Vagina (tissue), 2 donors: ENCODE measurements around the gene ARID2. TPM values are rescaled to one million over a fixed set of nuclear protein-coding genes. Genes with fewer than 3 reads are reported as not detected.

Experiments used
- DNase-seq, 2 donors: peaks; one replicate each; pipeline ENCODE4 v3.0.0-alpha.2; 2017; ENCODE audit errors: extremely low spot score in 2 of 2
- H3K27ac ChIP-seq: fragments of 200-600 bp; sonication (generic); one replicate; pipeline ENCODE4 v1.5.1; 2019
- H3K27me3 ChIP-seq: fragments of 200-600 bp; sonication (generic); one replicate; pipeline ENCODE4 v1.5.1; 2019
- H3K36me3 ChIP-seq, 2 donors: fragments of 200-600 bp; sonication (generic); one replicate each; pipeline ENCODE4 v1.5.1; 2017 to 2019
- H3K4me1 ChIP-seq: fragments of 200-600 bp; sonication (generic); one replicate; pipeline ENCODE4 v1.5.1; 2019
- H3K4me3 ChIP-seq, 2 donors: fragments of 200-600 bp; sonication (generic); 1 replicate in 1 of 2; 2 replicates in 1 of 2; pipeline ENCODE4 v1.5.1; 2016 to 2019
- H3K9me3 ChIP-seq: fragments of 200-600 bp; sonication (generic); one replicate; pipeline ENCODE4 v1.5.1; 2019
- POLR2A ChIP-seq, 2 donors: fragments of 450-650 bp; IDR thresholded peaks; one replicate each; pipeline ENCODE4 v1.6.1; 2017; ENCODE audit warnings: antibody characterized with exemption in 2 of 2, mild to moderate bottlenecking in 2 of 2, moderate library complexity in 2 of 2
- POLR2AphosphoS5 ChIP-seq, 2 donors: sonication (generic); formaldehyde crosslinking; IDR thresholded peaks; one replicate each; pipeline ENCODE4 v1.9.0; 2017; ENCODE audit warnings: antibody characterized with exemption in 2 of 2, mild to moderate bottlenecking in 2 of 2, low read depth in 1 of 2; ENCODE audit not compliant: insufficient read depth in 1 of 2
- intact Hi-C: fragments of 100-400 bp; cut with DNase I; formaldehyde crosslinking; loops from one replicate; pipeline ENCODE4 v1.15.1; 2023
- total RNA-seq: library from RNA; depleted of rRNA; stranded (reverse); fragments of >200 nt; gene quantifications from one replicate; pipeline ENCODE4 v1.2.3, GENCODE V29; 2016
- TF ChIP-seq, protein P1 (sequence below), 3 experiments: fragments of 450-650 bp in 2 of 3; fragments of 200-600 bp in 1 of 3; sonication (generic) in 1 of 3; IDR thresholded peaks; one replicate each; pipeline ENCODE4 v1.5.1; 2017 to 2019; ENCODE audit warnings: antibody characterized with exemption in 3 of 3, mild to moderate bottlenecking in 2 of 3, moderate library complexity in 2 of 3

The ARID2 gene
- total RNA-seq, 1 donor from 2014 or later, result 39.0 TPM

- intact Hi-C loops, result no loop called here
- Histone ChIP-seq H3K4me3 (no peak overlapping the region), H3K4me1 (no peaks in the 10 kb centered on the region), H3K27ac (no peak overlapping the region), H3K27me3 (no peaks in the 10 kb centered on the region), H3K36me3 (peaks cover 0 to 35% of the 10 kb centered on the region in 2 donors), H3K9me3 (no peaks in the 10 kb centered on the region)
- DNase-seq, result no peak
- TF ChIP-seq, protein P1, sequence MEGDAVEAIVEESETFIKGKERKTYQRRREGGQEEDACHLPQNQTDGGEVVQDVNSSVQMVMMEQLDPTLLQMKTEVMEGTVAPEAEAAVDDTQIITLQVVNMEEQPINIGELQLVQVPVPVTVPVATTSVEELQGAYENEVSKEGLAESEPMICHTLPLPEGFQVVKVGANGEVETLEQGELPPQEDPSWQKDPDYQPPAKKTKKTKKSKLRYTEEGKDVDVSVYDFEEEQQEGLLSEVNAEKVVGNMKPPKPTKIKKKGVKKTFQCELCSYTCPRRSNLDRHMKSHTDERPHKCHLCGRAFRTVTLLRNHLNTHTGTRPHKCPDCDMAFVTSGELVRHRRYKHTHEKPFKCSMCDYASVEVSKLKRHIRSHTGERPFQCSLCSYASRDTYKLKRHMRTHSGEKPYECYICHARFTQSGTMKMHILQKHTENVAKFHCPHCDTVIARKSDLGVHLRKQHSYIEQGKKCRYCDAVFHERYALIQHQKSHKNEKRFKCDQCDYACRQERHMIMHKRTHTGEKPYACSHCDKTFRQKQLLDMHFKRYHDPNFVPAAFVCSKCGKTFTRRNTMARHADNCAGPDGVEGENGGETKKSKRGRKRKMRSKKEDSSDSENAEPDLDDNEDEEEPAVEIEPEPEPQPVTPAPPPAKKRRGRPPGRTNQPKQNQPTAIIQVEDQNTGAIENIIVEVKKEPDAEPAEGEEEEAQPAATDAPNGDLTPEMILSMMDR (IDR thresholded peaks at IDR 0.05), result no peak
- no peak for TF ChIP-seq POLR2A (IDR thresholded peaks at IDR 0.05)
- no peak for TF ChIP-seq POLR2AphosphoS5 (IDR thresholded peaks at IDR 0.05; ENCODE audit: insufficient read depth in 1 of 2, low read depth in 1 of 2)
Measured at GRCh38 chr12:45918818-45919217, 189.3 kb downstream of the ARID2 start.

GRCh38 chr12:45928309-45928708 is 198.8 kb downstream of the ARID2 start:
- Histone ChIP-seq H3K27ac (no peak overlapping the region), H3K36me3 (peaks cover 0 to 67% of the 10 kb centered on the region in 2 donors), H3K9me3 (no peaks in the 10 kb centered on the region), H3K4me3 (no peak overlapping the region), H3K4me1 (no peaks in the 10 kb centered on the region), H3K27me3 (no peaks in the 10 kb centered on the region)
- no peak for DNase-seq
- intact Hi-C loops, result no loop called here
- TF ChIP-seq, protein P1 (IDR thresholded peaks at IDR 0.05), result no peak
- TF ChIP-seq POLR2AphosphoS5 (IDR thresholded peaks at IDR 0.05; ENCODE audit: insufficient read depth in 1 of 2, low read depth in 1 of 2) (no peak), POLR2A (IDR thresholded peaks at IDR 0.05) (no peak)

DNA sequence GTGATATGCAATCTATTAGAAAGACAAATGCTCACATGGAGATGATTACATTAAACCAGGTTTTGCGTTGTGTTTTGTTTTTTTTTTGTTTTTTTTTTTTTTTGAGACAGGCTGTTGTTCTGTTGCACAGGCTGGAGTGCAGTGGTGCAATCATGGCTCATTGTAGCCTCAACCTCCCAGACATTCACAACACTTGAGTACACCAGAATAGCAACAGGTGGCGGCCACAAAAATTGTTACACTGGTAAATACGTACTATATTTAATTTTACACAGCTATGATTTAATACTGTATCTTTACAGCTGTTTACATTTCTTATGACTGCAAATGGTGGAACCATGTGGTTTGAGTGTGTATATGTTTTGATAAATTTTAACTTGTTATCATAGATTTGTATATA is 200.9 kb downstream of the ARID2 start:
- no peak overlapping the region for H3K27ac ChIP-seq
- TF ChIP-seq POLR2A (IDR thresholded peaks at IDR 0.05) (no peak), POLR2AphosphoS5 (IDR thresholded peaks at IDR 0.05; ENCODE audit: insufficient read depth in 1 of 2, low read depth in 1 of 2) (no peak)
- TF ChIP-seq, protein P1 (IDR thresholded peaks at IDR 0.05), result no peak
- no peak overlapping the region for H3K4me3 ChIP-seq
- intact Hi-C loops, result no loop called here
- no peak for DNase-seq
- H3K27me3 ChIP-seq, result no peaks in the 10 kb centered on the region
- H3K4me1 ChIP-seq, result no peaks in the 10 kb centered on the region
- H3K36me3 ChIP-seq, result peaks cover 0 to 46% of the 10 kb centered on the region in 2 donors
- no peaks in the 10 kb centered on the region for H3K9me3 ChIP-seq

DNA sequence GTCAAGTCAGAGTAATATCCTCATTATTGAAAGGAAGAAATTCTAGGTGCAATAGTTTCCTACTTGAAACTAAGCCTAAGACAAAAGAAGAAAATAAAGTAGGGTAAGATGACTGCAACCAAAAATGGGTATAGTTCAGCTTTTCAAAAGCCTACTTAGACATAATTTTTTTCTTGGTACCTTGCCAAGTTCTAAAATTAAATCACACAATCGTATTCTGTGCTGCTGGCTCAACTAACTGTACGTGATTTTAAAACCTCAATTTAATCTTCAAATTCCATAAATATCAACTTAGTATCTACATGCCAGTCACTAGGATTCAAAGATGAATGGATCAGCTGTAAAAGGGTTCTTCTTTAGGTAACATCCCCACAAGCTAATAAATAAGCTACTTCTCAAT is 204.0 kb downstream of the ARID2 start:
- H3K9me3 ChIP-seq, result no peaks in the 10 kb centered on the region
- DNase-seq, result no peak
- peaks cover 0 to 31% of the 10 kb centered on the region in 2 donors for H3K36me3 ChIP-seq
- no peaks in the 10 kb centered on the region for H3K27me3 ChIP-seq
- TF ChIP-seq, protein P1 (IDR thresholded peaks at IDR 0.05), result no peak
- TF ChIP-seq POLR2A (IDR thresholded peaks at IDR 0.05) (no peak), POLR2AphosphoS5 (IDR thresholded peaks at IDR 0.05; ENCODE audit: insufficient read depth in 1 of 2, low read depth in 1 of 2) (no peak)
- no peaks in the 10 kb centered on the region for H3K4me1 ChIP-seq
- intact Hi-C loops, result no loop called here
- H3K27ac ChIP-seq, result no peak overlapping the region
- H3K4me3 ChIP-seq, result no peak overlapping the region

DNA sequence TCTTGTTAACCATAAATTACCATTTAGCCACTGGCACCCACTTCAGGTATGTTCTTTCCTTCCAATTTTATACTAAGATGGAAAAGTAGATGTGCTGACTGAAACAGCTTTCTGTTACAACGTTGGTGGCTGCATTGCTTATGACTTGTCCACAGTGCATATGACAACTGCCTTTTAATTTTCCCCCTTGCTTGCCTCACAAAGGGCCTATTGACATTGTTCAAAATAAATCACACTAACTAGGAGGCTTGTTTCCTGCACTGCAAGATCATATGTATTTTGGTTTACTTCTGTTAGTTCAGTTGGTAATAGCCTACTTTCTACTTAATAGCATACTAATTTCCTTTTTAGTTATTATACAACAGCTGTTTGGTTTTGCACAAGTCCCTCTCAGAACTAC is 205.4 kb downstream of the ARID2 start:
- Histone ChIP-seq H3K4me3 (no peak overlapping the region), H3K4me1 (no peaks in the 10 kb centered on the region), H3K36me3 (peaks cover 0 to 17% of the 10 kb centered on the region in 2 donors), H3K27me3 (no peaks in the 10 kb centered on the region), H3K9me3 (no peaks in the 10 kb centered on the region), H3K27ac (no peak overlapping the region)
- intact Hi-C loops, result loop anchor here (5.0 kb wide), 1 partner anchor 887 kb away; no protein-coding TSS in a partner anchor
- TF ChIP-seq, protein P1 (IDR thresholded peaks at IDR 0.05), result no peak
- TF ChIP-seq POLR2AphosphoS5 (IDR thresholded peaks at IDR 0.05; ENCODE audit: insufficient read depth in 1 of 2, low read depth in 1 of 2) (no peak), POLR2A (IDR thresholded peaks at IDR 0.05) (no peak)
- no peak for DNase-seq
